ENCODE data around the gene RAB27B.

RAB27B gene

DNA sequence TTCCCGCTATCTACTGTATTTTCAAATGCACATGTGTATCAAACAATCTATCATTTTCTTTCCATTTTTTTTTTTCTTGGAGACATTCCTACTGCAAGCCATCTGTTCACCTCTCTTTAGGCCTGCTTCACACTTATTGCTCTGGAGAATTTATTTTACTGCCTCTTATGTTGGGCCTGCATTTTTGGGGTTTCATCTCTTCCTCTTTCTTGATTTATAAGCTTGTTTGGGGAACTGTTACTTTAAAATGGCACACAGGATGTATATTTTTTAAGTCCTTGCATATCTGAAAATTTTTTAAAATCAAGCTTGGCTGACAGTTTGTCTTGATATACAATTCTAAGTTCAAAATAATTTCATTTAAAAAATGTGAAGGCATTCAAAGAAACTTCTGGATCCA is 3.5 kb upstream of the RAB27B start:
- Histone ChIP-seq H3K4me2 (ENCODE audit: insufficient read depth, low read length) (no peak overlapping the region), H3K27me3 (ENCODE audit: insufficient read depth, low read length, poor library complexity) (peaks cover 3% of the 10 kb centered on the region), H3K36me3 (ENCODE audit: insufficient read depth, low read length) (no peaks in the 10 kb centered on the region), H3K79me2 (ENCODE audit: insufficient read depth, low read length) (no peaks in the 10 kb centered on the region), H3K4me1 (ENCODE audit: insufficient read depth, low read length) (peaks cover 17% of the 10 kb centered on the region), H4K20me1 (ENCODE audit: insufficient read depth, low read length) (no peaks in the 10 kb centered on the region), H3K4me3 (ENCODE audit: low read depth in 1 of 2, low read length in 2 of 2) (no peak overlapping the region), H3K9ac (ENCODE audit: low read depth, low read length) (no peak overlapping the region), H2AFZ (ENCODE audit: low read depth, low read length) (no peak overlapping the region), H3K27ac (ENCODE audit: low read length) (no peak overlapping the region), H3K9me3 (ENCODE audit: insufficient read depth, low read length, severe bottlenecking) (no peaks in the 10 kb centered on the region)
- no peak for TF ChIP-seq EZH2 (IDR thresholded peaks at IDR 0.05; ENCODE audit: borderline replicate concordance, low read depth, low read length, severe bottlenecking)
- TF ChIP-seq, protein P1, sequence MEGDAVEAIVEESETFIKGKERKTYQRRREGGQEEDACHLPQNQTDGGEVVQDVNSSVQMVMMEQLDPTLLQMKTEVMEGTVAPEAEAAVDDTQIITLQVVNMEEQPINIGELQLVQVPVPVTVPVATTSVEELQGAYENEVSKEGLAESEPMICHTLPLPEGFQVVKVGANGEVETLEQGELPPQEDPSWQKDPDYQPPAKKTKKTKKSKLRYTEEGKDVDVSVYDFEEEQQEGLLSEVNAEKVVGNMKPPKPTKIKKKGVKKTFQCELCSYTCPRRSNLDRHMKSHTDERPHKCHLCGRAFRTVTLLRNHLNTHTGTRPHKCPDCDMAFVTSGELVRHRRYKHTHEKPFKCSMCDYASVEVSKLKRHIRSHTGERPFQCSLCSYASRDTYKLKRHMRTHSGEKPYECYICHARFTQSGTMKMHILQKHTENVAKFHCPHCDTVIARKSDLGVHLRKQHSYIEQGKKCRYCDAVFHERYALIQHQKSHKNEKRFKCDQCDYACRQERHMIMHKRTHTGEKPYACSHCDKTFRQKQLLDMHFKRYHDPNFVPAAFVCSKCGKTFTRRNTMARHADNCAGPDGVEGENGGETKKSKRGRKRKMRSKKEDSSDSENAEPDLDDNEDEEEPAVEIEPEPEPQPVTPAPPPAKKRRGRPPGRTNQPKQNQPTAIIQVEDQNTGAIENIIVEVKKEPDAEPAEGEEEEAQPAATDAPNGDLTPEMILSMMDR (IDR thresholded peaks at IDR 0.05; ENCODE audit: borderline replicate concordance, extremely low read depth, low read length, poor library complexity, severe bottlenecking) = no peak
- DNase-seq = no peak
- ATAC-seq (ENCODE audit: insufficient read depth, low read depth) = no peak

DNA sequence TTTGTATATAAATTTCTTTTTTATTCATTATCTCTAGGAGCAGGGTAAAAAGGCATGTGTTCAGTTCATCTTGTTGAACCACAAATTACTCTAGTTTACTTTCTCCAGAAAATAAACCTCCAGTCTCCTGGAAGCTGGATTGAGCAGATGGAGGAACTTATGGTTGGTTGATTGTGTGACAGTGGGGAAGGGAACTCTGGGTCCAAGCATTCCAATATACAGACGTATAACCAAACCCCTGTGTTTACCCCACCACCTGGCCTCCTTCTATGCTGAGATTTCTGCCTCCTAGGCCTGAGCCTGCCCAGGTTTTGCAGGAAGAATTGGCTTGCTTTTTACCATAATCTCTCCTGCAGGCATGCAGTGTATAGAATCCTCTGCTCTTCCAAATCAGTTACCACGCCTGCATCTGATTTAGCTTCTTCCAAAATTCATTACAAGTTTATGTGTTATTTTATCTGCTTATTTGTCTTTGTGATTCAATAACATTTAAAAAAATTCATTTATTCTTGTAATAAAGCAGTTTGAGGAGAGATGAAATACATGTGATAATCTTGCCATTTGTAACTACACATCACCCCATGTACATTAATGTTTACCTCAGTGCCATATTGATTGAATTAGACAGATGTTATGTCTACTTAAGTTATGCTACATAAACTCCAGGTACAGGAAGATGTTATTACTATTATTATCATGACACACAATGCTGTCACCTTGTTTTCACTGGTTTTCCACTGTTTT is 2.5 kb upstream of the RAB27B start:
- Histone ChIP-seq H3K27ac (ENCODE audit: low read length) (no peak overlapping the region), H3K4me1 (ENCODE audit: insufficient read depth, low read length) (peaks cover 15% of the 10 kb centered on the region), H3K9me3 (ENCODE audit: insufficient read depth, low read length, severe bottlenecking) (no peaks in the 10 kb centered on the region), H4K20me1 (ENCODE audit: insufficient read depth, low read length) (no peaks in the 10 kb centered on the region), H3K36me3 (ENCODE audit: insufficient read depth, low read length) (no peaks in the 10 kb centered on the region), H3K9ac (ENCODE audit: low read depth, low read length) (no peak overlapping the region), H3K79me2 (ENCODE audit: insufficient read depth, low read length) (no peaks in the 10 kb centered on the region), H3K4me2 (ENCODE audit: insufficient read depth, low read length) (no peak overlapping the region), H3K27me3 (ENCODE audit: insufficient read depth, low read length, poor library complexity) (peaks cover 3% of the 10 kb centered on the region), H3K4me3 (ENCODE audit: low read depth in 1 of 2, low read length in 2 of 2) (no peak overlapping the region), H2AFZ (ENCODE audit: low read depth, low read length) (no peak overlapping the region)
- TF ChIP-seq EZH2 (IDR thresholded peaks at IDR 0.05; ENCODE audit: borderline replicate concordance, low read depth, low read length, severe bottlenecking) = no peak
- TF ChIP-seq, protein P1 (IDR thresholded peaks at IDR 0.05; ENCODE audit: borderline replicate concordance, extremely low read depth, low read length, poor library complexity, severe bottlenecking) = no peak
- ATAC-seq (ENCODE audit: insufficient read depth, low read depth) (no peak), DNase-seq (no peak)

DNA sequence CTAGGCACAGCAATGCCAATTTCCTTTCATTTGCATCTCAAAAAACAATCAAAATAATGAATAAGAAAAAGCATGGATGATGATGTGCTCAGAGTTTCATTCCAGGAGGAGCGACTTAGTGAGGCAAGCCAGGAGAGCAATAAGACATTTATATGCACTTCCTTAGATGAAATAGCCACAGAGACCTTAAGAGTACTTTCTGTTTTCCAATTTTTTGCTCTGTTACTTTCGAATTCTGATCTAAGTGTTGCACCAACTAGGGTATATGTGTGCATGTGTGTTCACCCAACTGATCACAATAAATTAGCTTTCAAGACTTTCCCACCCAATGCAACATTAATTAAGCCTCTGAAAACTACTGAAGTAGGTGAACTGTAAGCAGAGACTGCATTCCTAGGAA is 709 bp downstream of the RAB27B start:
- DNase-seq (no peak), ATAC-seq (ENCODE audit: insufficient read depth, low read depth) (no peak)
- no peaks in the 10 kb centered on the region for H3K36me3 ChIP-seq (ENCODE audit: insufficient read depth, low read length)
- H3K9ac ChIP-seq (ENCODE audit: low read depth, low read length) = peak overlapping the region; percentile 53; the same call in 1 of the 2 replicates
- no peak overlapping the region for H3K27ac ChIP-seq (ENCODE audit: low read length)
- TF ChIP-seq, protein P1 (IDR thresholded peaks at IDR 0.05; ENCODE audit: borderline replicate concordance, extremely low read depth, low read length, poor library complexity, severe bottlenecking) = no peak
- no peak for TF ChIP-seq EZH2 (IDR thresholded peaks at IDR 0.05; ENCODE audit: borderline replicate concordance, low read depth, low read length, severe bottlenecking)
- peaks cover 5% of the 10 kb centered on the region for H3K9me3 ChIP-seq (ENCODE audit: insufficient read depth, low read length, severe bottlenecking)
- H3K4me1 ChIP-seq (ENCODE audit: insufficient read depth, low read length) = peaks cover 15% of the 10 kb centered on the region
- H3K4me2 ChIP-seq (ENCODE audit: insufficient read depth, low read length) = peak overlapping the region; percentile 82
- no peaks in the 10 kb centered on the region for H4K20me1 ChIP-seq (ENCODE audit: insufficient read depth, low read length)
- peaks cover 3% of the 10 kb centered on the region for H3K27me3 ChIP-seq (ENCODE audit: insufficient read depth, low read length, poor library complexity)
- H3K4me3 ChIP-seq (ENCODE audit: low read depth in 1 of 2, low read length in 2 of 2) = peak overlapping the region in 1 of 2 experiments; percentile 60; a peak in 3 of 4 replicates
- no peaks in the 10 kb centered on the region for H3K79me2 ChIP-seq (ENCODE audit: insufficient read depth, low read length)
- peak overlapping the region; percentile 77; the same call in 1 of the 2 replicates for H2AFZ ChIP-seq (ENCODE audit: low read depth, low read length)
